ENCODE results near the gene SLC27A4. TPM values are rescaled to one million over a fixed set of nuclear protein-coding genes. Genes with fewer than 3 reads are reported as not detected.

The SLC27A4 gene
- total RNA-seq, 1 donor from 2014 or later, result 23.0 TPM

- peak overlapping the region; percentile 96 for H3K4me3 Mint-ChIP-seq (ENCODE audit: unreplicated experiment)
- DNase-seq (ENCODE audit: low spot score), result no peak
- TF ChIP-seq CTCF (IDR thresholded peaks at IDR 0.05; ENCODE audit: unreplicated experiment), result no peak
- H3K4me1 Mint-ChIP-seq (ENCODE audit: unreplicated experiment), result peaks cover 6% of the 10 kb centered on the region
- no peaks in the 10 kb centered on the region for H3K9me3 Mint-ChIP-seq (ENCODE audit: unreplicated experiment)
- H3K36me3 Mint-ChIP-seq (ENCODE audit: low read depth, unreplicated experiment), result peaks cover 18% of the 10 kb centered on the region
- H3K27me3 Mint-ChIP-seq (ENCODE audit: unreplicated experiment), result peaks cover 3% of the 10 kb centered on the region
- peak overlapping the region; percentile 73 for H3K27ac Mint-ChIP-seq (ENCODE audit: unreplicated experiment)
These were observed 17.1 kb upstream of the SLC27A4 start for GRCh38 chr9:128323212-128323730.

- H3K27me3 Mint-ChIP-seq (ENCODE audit: unreplicated experiment), result peaks cover 3% of the 10 kb centered on the region
- DNase-seq (ENCODE audit: low spot score), result no peak
- H3K9me3 Mint-ChIP-seq (ENCODE audit: unreplicated experiment), result no peaks in the 10 kb centered on the region
- peak overlapping the region; percentile 96 for H3K4me3 Mint-ChIP-seq (ENCODE audit: unreplicated experiment)
- no peak overlapping the region for H3K27ac Mint-ChIP-seq (ENCODE audit: unreplicated experiment)
- peaks cover 6% of the 10 kb centered on the region for H3K4me1 Mint-ChIP-seq (ENCODE audit: unreplicated experiment)
- TF ChIP-seq CTCF (IDR thresholded peaks at IDR 0.05; ENCODE audit: unreplicated experiment), result no peak
- peaks cover 21% of the 10 kb centered on the region for H3K36me3 Mint-ChIP-seq (ENCODE audit: low read depth, unreplicated experiment)
These were observed 16.5 kb upstream of the SLC27A4 start for GRCh38 chr9:128323791-128324190.

- no peak for TF ChIP-seq CTCF (IDR thresholded peaks at IDR 0.05; ENCODE audit: unreplicated experiment)
- peaks cover 6% of the 10 kb centered on the region for H3K4me1 Mint-ChIP-seq (ENCODE audit: unreplicated experiment)
- H3K4me3 Mint-ChIP-seq (ENCODE audit: unreplicated experiment), result no peak overlapping the region
- no peak overlapping the region for H3K27ac Mint-ChIP-seq (ENCODE audit: unreplicated experiment)
- peaks cover 3% of the 10 kb centered on the region for H3K27me3 Mint-ChIP-seq (ENCODE audit: unreplicated experiment)
- DNase-seq (ENCODE audit: low spot score), result no peak
- H3K9me3 Mint-ChIP-seq (ENCODE audit: unreplicated experiment), result no peaks in the 10 kb centered on the region
- peaks cover 21% of the 10 kb centered on the region for H3K36me3 Mint-ChIP-seq (ENCODE audit: low read depth, unreplicated experiment)
These were observed 15.9 kb upstream of the SLC27A4 start for GRCh38 chr9:128324401-128324800.

- Mint-ChIP-seq H3K4me1 (ENCODE audit: unreplicated experiment) (peaks cover 6% of the 10 kb centered on the region), H3K9me3 (ENCODE audit: unreplicated experiment) (no peaks in the 10 kb centered on the region), H3K27ac (ENCODE audit: unreplicated experiment) (no peak overlapping the region), H3K27me3 (ENCODE audit: unreplicated experiment) (peaks cover 3% of the 10 kb centered on the region), H3K4me3 (ENCODE audit: unreplicated experiment) (peak overlapping the region; percentile 44), H3K36me3 (ENCODE audit: low read depth, unreplicated experiment) (peaks cover 21% of the 10 kb centered on the region)
- DNase-seq (ENCODE audit: low spot score), result no peak
- TF ChIP-seq CTCF (IDR thresholded peaks at IDR 0.05; ENCODE audit: unreplicated experiment), result no peak
These were observed 14.7 kb upstream of the SLC27A4 start for GRCh38 chr9:128325629-128326028.

- TF ChIP-seq CTCF (IDR thresholded peaks at IDR 0.05; ENCODE audit: unreplicated experiment), result no peak
- peaks cover 13% of the 10 kb centered on the region for H3K36me3 Mint-ChIP-seq (ENCODE audit: low read depth, unreplicated experiment)
- no peak overlapping the region for H3K27ac Mint-ChIP-seq (ENCODE audit: unreplicated experiment)
- H3K4me3 Mint-ChIP-seq (ENCODE audit: unreplicated experiment), result no peak overlapping the region
- H3K27me3 Mint-ChIP-seq (ENCODE audit: unreplicated experiment), result peaks cover 5% of the 10 kb centered on the region
- no peak for DNase-seq (ENCODE audit: low spot score)
- no peaks in the 10 kb centered on the region for H3K9me3 Mint-ChIP-seq (ENCODE audit: unreplicated experiment)
- H3K4me1 Mint-ChIP-seq (ENCODE audit: unreplicated experiment), result no peaks in the 10 kb centered on the region
These were observed 6.9 kb upstream of the SLC27A4 start for GRCh38 chr9:128333451-128333869.

Measured in endothelial cell (in vitro differentiated cells).